ENCODE measurements around the gene GALNS.

GALNS gene

DNA sequence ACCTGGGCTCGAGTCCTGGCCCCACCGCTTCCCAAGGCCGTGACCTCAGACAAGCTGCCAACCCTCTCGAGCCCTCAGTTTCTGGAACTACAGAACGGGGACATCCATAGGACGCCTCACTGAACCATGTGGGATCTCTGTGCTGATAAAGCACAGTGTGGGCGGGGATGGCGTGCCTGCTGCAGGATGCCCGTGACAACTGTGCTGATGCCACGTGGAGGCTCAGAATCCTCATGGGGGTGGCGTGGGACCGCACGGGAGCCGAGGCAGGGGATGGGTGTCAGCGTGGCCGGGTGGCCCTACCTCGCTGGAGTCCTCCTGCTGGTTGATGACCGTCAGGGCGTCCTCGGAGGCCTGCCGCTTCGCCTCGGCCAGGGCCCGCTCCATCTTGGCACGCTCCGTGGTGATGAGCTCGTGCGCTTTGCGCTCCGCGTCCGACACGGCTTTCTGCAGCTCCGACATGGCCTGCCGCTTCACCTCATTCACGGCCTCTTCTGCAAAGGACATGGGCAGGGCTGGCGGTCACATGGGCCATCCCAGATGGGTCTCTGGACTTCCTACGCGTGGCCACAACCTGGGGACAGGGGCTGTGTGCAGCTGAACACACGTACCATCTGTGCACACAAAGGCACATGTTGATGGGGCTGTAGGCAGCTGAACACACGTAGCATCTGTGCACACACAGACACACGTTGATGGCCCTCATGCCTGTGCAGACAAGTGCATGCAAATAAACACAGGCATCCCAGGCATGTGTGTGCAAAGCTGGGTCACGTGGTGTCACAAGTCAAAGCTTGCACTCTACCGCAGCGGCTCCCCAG is 22.4 kb upstream of the GALNS start:
- TF ChIP-seq, protein P1, sequence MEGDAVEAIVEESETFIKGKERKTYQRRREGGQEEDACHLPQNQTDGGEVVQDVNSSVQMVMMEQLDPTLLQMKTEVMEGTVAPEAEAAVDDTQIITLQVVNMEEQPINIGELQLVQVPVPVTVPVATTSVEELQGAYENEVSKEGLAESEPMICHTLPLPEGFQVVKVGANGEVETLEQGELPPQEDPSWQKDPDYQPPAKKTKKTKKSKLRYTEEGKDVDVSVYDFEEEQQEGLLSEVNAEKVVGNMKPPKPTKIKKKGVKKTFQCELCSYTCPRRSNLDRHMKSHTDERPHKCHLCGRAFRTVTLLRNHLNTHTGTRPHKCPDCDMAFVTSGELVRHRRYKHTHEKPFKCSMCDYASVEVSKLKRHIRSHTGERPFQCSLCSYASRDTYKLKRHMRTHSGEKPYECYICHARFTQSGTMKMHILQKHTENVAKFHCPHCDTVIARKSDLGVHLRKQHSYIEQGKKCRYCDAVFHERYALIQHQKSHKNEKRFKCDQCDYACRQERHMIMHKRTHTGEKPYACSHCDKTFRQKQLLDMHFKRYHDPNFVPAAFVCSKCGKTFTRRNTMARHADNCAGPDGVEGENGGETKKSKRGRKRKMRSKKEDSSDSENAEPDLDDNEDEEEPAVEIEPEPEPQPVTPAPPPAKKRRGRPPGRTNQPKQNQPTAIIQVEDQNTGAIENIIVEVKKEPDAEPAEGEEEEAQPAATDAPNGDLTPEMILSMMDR (IDR thresholded peaks at IDR 0.05; ENCODE audit: low read depth, low read length, missing control alignments), result no peak
- DNase-seq (ENCODE audit: low read depth), result no peak
- in situ Hi-C loops (cut with HindIII; ENCODE audit: low sequenced_read_pairs), result no loop called here
- no peak overlapping the region for H3K4me3 ChIP-seq (ENCODE audit: low read depth, low read length)

DNA sequence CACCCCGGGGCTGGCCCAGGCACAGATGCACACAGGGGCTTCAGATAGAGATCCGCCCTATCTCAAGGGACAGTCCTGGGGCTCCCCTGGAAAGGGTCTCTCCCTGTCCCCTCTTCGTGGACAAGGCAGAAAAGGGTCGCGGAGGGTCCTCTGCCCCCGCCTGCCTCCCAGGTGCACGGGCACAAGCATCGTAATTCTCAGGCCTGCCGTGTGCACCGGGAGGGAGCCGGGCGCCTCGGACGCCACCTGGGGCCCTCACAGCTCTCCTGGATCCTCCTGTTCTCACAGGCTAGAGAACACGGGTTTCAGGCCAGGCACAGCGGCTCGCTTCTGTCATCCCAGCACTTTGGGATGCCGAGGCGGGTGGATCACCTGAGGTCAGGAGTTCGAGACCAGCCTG is 21.6 kb upstream of the GALNS start:
- in situ Hi-C loops (cut with HindIII; ENCODE audit: low sequenced_read_pairs), result no loop called here
- no peak for DNase-seq (ENCODE audit: low read depth)
- no peak overlapping the region for H3K4me3 ChIP-seq (ENCODE audit: low read depth, low read length)
- TF ChIP-seq, protein P1 (IDR thresholded peaks at IDR 0.05; ENCODE audit: low read depth, low read length, missing control alignments), result no peak

DNA sequence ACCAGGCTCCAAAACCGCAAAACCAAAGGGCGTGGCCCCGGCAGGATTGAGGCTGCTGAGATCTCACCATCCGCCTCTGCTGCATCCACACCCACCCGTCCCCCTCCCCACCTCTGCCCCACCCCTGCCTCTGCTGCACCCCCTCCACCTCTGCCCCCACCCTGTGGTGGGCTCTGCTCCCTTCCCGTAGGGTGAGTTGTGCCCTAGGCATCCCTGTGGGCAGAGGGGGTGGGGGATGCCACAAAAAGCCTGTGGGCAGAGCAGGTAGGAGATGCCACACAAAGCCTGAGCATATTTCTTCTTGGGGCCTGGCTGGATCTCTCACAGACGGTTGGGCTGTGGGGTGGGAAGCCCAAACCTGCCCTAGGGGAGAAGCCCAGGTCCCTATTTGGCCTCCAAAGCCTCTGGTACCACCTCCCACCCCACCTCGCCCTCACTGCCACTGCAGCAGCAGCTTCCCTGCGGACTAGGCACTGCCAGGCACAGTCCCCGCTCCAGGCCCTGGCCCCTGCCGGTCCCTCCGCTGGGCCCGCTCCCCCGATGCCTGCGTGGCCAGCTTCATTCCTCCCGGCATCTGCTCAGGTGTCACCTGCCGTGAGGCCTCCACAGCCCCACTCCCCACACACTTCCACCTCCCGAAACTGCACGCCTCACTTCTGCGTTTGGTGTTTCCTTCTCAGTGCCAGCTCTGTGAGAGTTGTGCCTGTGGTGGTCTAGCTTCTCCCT is 21.0 kb upstream of the GALNS start:
- H3K4me3 ChIP-seq (ENCODE audit: low read depth, low read length), result no peak overlapping the region
- DNase-seq (ENCODE audit: low read depth), result no peak
- in situ Hi-C loops (cut with HindIII; ENCODE audit: low sequenced_read_pairs), result no loop called here
- TF ChIP-seq, protein P1 (IDR thresholded peaks at IDR 0.05; ENCODE audit: low read depth, low read length, missing control alignments), result no peak

DNA sequence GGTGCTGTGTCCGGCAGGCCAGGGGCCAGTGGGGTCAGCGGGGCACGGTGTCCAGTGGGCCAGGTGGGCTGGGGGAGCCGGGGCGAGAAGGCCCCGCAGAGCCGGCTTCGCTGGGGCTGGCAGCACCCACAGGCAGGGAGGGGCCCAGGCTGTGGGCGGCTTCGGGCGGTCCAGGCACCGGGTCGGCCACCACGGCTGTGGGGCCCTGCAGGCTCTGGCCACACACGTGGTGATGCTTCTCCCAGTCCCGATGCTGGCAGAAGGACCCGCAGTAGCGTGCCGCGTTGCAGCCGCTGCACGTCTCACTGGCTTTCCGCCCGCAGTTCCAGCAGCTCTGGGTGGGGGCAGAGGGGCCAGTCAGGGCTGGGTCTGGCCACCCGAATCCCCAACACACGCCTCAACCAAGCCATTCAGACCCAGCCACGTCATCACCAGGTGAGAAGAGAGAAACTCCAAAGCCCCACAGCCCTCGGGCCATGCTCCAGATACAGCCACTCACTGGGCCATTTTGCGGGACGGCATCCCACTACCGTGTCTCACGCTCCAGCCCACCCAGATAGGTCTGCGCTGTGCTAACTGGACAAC is 20.3 kb upstream of the GALNS start:
- in situ Hi-C loops (cut with HindIII; ENCODE audit: low sequenced_read_pairs), result no loop called here
- DNase-seq (ENCODE audit: low read depth), result no peak
- TF ChIP-seq, protein P1 (IDR thresholded peaks at IDR 0.05; ENCODE audit: low read depth, low read length, missing control alignments), result no peak
- no peak overlapping the region for H3K4me3 ChIP-seq (ENCODE audit: low read depth, low read length)

DNA sequence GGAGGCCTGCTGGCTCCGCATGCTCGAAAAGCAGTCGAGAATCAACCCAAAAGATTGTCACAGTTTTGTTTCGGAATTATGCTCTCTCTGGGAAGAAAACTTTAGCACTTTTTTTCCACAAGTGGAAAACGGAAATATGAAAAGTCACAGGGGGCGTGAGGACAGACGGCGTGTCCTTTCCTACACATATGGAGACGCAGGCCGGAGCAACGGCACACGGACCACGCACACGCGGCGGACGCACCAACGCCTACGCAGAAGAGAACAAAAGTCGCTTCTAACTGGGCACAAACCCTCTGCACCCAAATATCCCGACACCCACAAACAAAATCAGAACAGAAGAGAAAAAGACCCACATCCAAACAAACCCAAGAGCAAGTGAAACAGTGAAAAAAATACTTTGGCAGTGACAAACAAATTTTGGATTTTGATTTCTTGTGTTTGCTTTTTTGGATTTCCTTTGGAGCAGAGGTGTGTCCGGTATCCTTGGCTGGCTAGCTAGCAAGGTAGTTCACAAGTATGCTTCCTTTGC is 19.0 kb upstream of the GALNS start:
- no peak overlapping the region for H3K4me3 ChIP-seq (ENCODE audit: low read depth, low read length)
- TF ChIP-seq, protein P1 (IDR thresholded peaks at IDR 0.05; ENCODE audit: low read depth, low read length, missing control alignments), result no peak
- no peak for DNase-seq (ENCODE audit: low read depth)
- in situ Hi-C loops (cut with HindIII; ENCODE audit: low sequenced_read_pairs), result no loop called here

DNA sequence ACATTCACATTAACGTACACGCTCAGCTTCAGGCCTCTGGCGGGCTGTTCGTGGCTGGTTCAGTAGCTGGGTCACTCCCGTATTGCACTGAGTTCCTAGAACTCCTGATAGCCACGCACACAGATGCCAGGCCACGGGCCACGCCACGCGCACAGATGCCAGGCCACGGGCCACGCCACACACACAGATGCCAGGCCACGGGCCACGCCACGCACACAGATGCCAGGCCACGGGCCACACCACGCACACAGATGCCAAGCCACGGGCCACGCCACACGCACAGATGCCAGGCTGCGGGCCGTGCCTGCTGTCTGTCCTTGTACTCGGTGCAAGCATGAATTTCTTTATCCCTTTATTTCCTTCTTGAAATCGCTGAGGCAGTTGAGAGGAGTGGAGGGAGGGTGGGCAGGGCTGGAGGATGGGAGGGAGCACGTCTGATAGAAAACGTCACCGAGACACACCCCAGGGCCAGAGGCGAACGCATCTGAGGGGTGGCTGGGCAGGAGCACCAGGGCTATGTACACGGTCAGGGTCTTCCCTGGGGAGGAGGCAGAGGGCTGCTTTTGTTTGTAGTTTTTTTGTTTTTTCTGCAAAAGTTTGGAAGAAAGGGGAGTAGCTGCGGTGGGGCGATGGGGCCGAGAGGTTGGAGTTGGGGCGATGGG is 18.3 kb upstream of the GALNS start:
- H3K4me3 ChIP-seq (ENCODE audit: low read depth, low read length), result no peak overlapping the region
- in situ Hi-C loops (cut with HindIII; ENCODE audit: low sequenced_read_pairs), result loop anchor here (25.0 kb wide), 1 partner anchor 113 kb away; no protein-coding TSS in a partner anchor
- no peak for DNase-seq (ENCODE audit: low read depth)
- TF ChIP-seq, protein P1 (IDR thresholded peaks at IDR 0.05; ENCODE audit: low read depth, low read length, missing control alignments), result no peak
